Astrocyte (in vitro differentiated cells and primary cell): ENCODE results near the gene ZNF692. TPM values are rescaled to one million over a fixed set of nuclear protein-coding genes. Genes with fewer than 3 reads are reported as not detected.

Experiments
- DNase-seq: peaks from one replicate; pipeline ENCODE4 v3.0.0-alpha.2; 2010; ENCODE audit warnings: low read depth
- FAIRE-seq: peaks from 2 replicates; lab custom pipeline; 2011; peaks lifted over from hg19 to GRCh38; lab: Jason Lieb, UNC
- H2AFZ ChIP-seq: 2 replicates; pipeline ENCODE4 v1.6.0; 2012; ENCODE audit warnings: low read depth, low read length, inconsistent platforms
- H3K27ac ChIP-seq: 2 replicates; pipeline ENCODE4 v1.5.1; 2011; ENCODE audit warnings: low read depth, low read length, inconsistent platforms
- H3K27me3 ChIP-seq: 2 replicates; pipeline ENCODE4 v1.6.0; 2011; ENCODE audit warnings: low read length, inconsistent platforms; ENCODE audit not compliant: insufficient read depth
- H3K36me3 ChIP-seq: 2 replicates; pipeline ENCODE4 v1.5.1; 2011; ENCODE audit warnings: low read length, inconsistent platforms; ENCODE audit not compliant: insufficient read depth
- H3K4me1 ChIP-seq: 2 replicates; pipeline ENCODE4 v1.5.1; 2011; ENCODE audit warnings: low read length, inconsistent platforms; ENCODE audit not compliant: insufficient read depth
- H3K4me2 ChIP-seq: 2 replicates; pipeline ENCODE4 v1.6.0; 2012; ENCODE audit warnings: low read length, inconsistent platforms
- H3K4me3 ChIP-seq: 2 replicates; pipeline ENCODE4 v1.5.1; 2011; ENCODE audit warnings: low read depth, mild to moderate bottlenecking, low read length, inconsistent platforms; ENCODE audit not compliant: insufficient read depth
- H3K79me2 ChIP-seq: 2 replicates; pipeline ENCODE4 v1.6.0; 2012; ENCODE audit warnings: mild to moderate bottlenecking, low read length, inconsistent platforms; ENCODE audit not compliant: insufficient read depth
- H3K9ac ChIP-seq: 2 replicates; pipeline ENCODE4 v1.6.0; 2012; ENCODE audit warnings: mild to moderate bottlenecking, low read length, inconsistent platforms
- H3K9me3 ChIP-seq: 2 replicates; pipeline ENCODE4 v1.5.1; 2012; ENCODE audit warnings: low read depth, mild to moderate bottlenecking, low read length, inconsistent platforms; ENCODE audit not compliant: insufficient read depth
- H4K20me1 ChIP-seq: 2 replicates; pipeline ENCODE4 v1.6.0; 2012; ENCODE audit warnings: low read length, inconsistent platforms; ENCODE audit not compliant: insufficient read depth
- H3K27ac Mint-ChIP-seq: one replicate; pipeline ENCODE4 v1.8.0; 2021; ENCODE audit warnings: mild to moderate bottlenecking, mixed read lengths; ENCODE audit not compliant: unreplicated experiment
- H3K27me3 Mint-ChIP-seq: one replicate; pipeline ENCODE4 v1.8.0; 2021; ENCODE audit warnings: low read depth, mixed read lengths; ENCODE audit not compliant: unreplicated experiment
- H3K36me3 Mint-ChIP-seq: one replicate; pipeline ENCODE4 v1.8.0; 2021; ENCODE audit warnings: low read depth, mixed read lengths; ENCODE audit not compliant: unreplicated experiment
- H3K4me1 Mint-ChIP-seq: one replicate; pipeline ENCODE4 v1.8.0; 2021; ENCODE audit warnings: low read depth, mixed read lengths; ENCODE audit not compliant: unreplicated experiment
- H3K4me3 Mint-ChIP-seq: one replicate; pipeline ENCODE4 v1.8.0; 2021; ENCODE audit warnings: mild to moderate bottlenecking, moderate library complexity, mixed read lengths; ENCODE audit not compliant: unreplicated experiment
- H3K9me3 Mint-ChIP-seq: one replicate; pipeline ENCODE4 v1.8.0; 2021; ENCODE audit warnings: mild to moderate bottlenecking, mixed read lengths; ENCODE audit not compliant: unreplicated experiment
- EZH2 ChIP-seq: IDR thresholded peaks from 2 replicates; pipeline ENCODE4 v1.6.1; 2012; ENCODE audit warnings: mild to moderate bottlenecking, low read length, inconsistent platforms; ENCODE audit not compliant: insufficient read depth
- total RNA-seq: library from RNA; stranded (reverse); gene quantifications from 2 replicates; pipeline ENCODE4 v1.2.1, GENCODE V29; 2021
- TF ChIP-seq, protein P1 (sequence below): IDR thresholded peaks from 2 replicates; pipeline ENCODE4 v1.5.1; 2011; ENCODE audit warnings: low read depth, mild to moderate bottlenecking, inconsistent platforms, low read length, moderate library complexity; ENCODE audit not compliant: insufficient read depth

Gene ZNF692
- total RNA-seq, 1 donor from 2014 or later, result 41.4 TPM

- no peaks in the 10 kb centered on the region for H3K9me3 ChIP-seq
- no peaks in the 10 kb centered on the region for H3K4me1 ChIP-seq
- H3K4me2 ChIP-seq, result no peak overlapping the region
- no peak overlapping the region for H2AFZ ChIP-seq
- no peak overlapping the region for H3K4me3 ChIP-seq
- FAIRE-seq (peak; percentile 13), DNase-seq (no peak)
- no peaks in the 10 kb centered on the region for H3K27me3 Mint-ChIP-seq
- H3K79me2 ChIP-seq, result no peaks in the 10 kb centered on the region
- no peaks in the 10 kb centered on the region for H3K4me1 Mint-ChIP-seq
- no peak overlapping the region for H3K4me3 Mint-ChIP-seq
- no peaks in the 10 kb centered on the region for H3K9me3 Mint-ChIP-seq
- H3K9ac ChIP-seq, result no peak overlapping the region
- H4K20me1 ChIP-seq, result no peaks in the 10 kb centered on the region
- H3K27me3 ChIP-seq, result no peaks in the 10 kb centered on the region
- no peaks in the 10 kb centered on the region for H3K36me3 ChIP-seq
- H3K36me3 Mint-ChIP-seq, result no peaks in the 10 kb centered on the region
- TF ChIP-seq, protein P1, sequence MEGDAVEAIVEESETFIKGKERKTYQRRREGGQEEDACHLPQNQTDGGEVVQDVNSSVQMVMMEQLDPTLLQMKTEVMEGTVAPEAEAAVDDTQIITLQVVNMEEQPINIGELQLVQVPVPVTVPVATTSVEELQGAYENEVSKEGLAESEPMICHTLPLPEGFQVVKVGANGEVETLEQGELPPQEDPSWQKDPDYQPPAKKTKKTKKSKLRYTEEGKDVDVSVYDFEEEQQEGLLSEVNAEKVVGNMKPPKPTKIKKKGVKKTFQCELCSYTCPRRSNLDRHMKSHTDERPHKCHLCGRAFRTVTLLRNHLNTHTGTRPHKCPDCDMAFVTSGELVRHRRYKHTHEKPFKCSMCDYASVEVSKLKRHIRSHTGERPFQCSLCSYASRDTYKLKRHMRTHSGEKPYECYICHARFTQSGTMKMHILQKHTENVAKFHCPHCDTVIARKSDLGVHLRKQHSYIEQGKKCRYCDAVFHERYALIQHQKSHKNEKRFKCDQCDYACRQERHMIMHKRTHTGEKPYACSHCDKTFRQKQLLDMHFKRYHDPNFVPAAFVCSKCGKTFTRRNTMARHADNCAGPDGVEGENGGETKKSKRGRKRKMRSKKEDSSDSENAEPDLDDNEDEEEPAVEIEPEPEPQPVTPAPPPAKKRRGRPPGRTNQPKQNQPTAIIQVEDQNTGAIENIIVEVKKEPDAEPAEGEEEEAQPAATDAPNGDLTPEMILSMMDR, result no peak
- no peak for TF ChIP-seq EZH2
- no peak overlapping the region for H3K27ac ChIP-seq
- no peak overlapping the region for H3K27ac Mint-ChIP-seq
Measured at GRCh38 chr1:248881261-248881660, 22.4 kb upstream of the ZNF692 start.

- Histone ChIP-seq H3K4me3 (peak overlapping the region; percentile 67), H3K4me1 (no peaks in the 10 kb centered on the region), H3K36me3 (no peaks in the 10 kb centered on the region), H3K9ac (peak overlapping the region; percentile 57), H3K4me2 (peak overlapping the region; percentile 81), H3K79me2 (no peaks in the 10 kb centered on the region), H3K27me3 (no peaks in the 10 kb centered on the region), H4K20me1 (no peaks in the 10 kb centered on the region), H3K27ac (peak overlapping the region; percentile 82), H3K9me3 (no peaks in the 10 kb centered on the region), H2AFZ (no peak overlapping the region)
- TF ChIP-seq, protein P1, result no peak
- TF ChIP-seq EZH2, result no peak
- Mint-ChIP-seq H3K4me1 (no peaks in the 10 kb centered on the region), H3K27me3 (no peaks in the 10 kb centered on the region), H3K36me3 (no peaks in the 10 kb centered on the region), H3K9me3 (peaks cover 3% of the 10 kb centered on the region), H3K27ac (peak overlapping the region; percentile 97), H3K4me3 (peak overlapping the region; percentile 94)
- FAIRE-seq (no peak), DNase-seq (peak; percentile 76)
Measured at GRCh38 chr1:248873993-248874533, 15.2 kb upstream of the ZNF692 start.

- H4K20me1 ChIP-seq, result no peaks in the 10 kb centered on the region
- peak overlapping the region; percentile 86 for H3K9ac ChIP-seq
- no peaks in the 10 kb centered on the region for H3K4me1 ChIP-seq
- Mint-ChIP-seq H3K4me1 (no peaks in the 10 kb centered on the region), H3K36me3 (no peaks in the 10 kb centered on the region), H3K27ac (peak overlapping the region; percentile 97), H3K27me3 (no peaks in the 10 kb centered on the region), H3K4me3 (peak overlapping the region; percentile 94), H3K9me3 (peaks cover 3% of the 10 kb centered on the region)
- H2AFZ ChIP-seq, result peak overlapping the region; percentile 81
- peak overlapping the region; percentile 67 for H3K4me3 ChIP-seq
- no peaks in the 10 kb centered on the region for H3K27me3 ChIP-seq
- DNase-seq (peak; percentile 83), FAIRE-seq (no peak)
- no peaks in the 10 kb centered on the region for H3K9me3 ChIP-seq
- no peaks in the 10 kb centered on the region for H3K79me2 ChIP-seq
- TF ChIP-seq, protein P1, result no peak
- no peak for TF ChIP-seq EZH2
- H3K4me2 ChIP-seq, result peak overlapping the region; percentile 88
- H3K27ac ChIP-seq, result peak overlapping the region; percentile 82
- H3K36me3 ChIP-seq, result no peaks in the 10 kb centered on the region
Measured at GRCh38 chr1:248873409-248873992, 14.6 kb upstream of the ZNF692 start.
